ENCODE data around the gene FUT4.
"Not testable (repeated sequence)": the region's sequence is repeated elsewhere in the genome, so short reads cannot be mapped to it uniquely, and the experiment has no call there.

FUT4 gene

DNA sequence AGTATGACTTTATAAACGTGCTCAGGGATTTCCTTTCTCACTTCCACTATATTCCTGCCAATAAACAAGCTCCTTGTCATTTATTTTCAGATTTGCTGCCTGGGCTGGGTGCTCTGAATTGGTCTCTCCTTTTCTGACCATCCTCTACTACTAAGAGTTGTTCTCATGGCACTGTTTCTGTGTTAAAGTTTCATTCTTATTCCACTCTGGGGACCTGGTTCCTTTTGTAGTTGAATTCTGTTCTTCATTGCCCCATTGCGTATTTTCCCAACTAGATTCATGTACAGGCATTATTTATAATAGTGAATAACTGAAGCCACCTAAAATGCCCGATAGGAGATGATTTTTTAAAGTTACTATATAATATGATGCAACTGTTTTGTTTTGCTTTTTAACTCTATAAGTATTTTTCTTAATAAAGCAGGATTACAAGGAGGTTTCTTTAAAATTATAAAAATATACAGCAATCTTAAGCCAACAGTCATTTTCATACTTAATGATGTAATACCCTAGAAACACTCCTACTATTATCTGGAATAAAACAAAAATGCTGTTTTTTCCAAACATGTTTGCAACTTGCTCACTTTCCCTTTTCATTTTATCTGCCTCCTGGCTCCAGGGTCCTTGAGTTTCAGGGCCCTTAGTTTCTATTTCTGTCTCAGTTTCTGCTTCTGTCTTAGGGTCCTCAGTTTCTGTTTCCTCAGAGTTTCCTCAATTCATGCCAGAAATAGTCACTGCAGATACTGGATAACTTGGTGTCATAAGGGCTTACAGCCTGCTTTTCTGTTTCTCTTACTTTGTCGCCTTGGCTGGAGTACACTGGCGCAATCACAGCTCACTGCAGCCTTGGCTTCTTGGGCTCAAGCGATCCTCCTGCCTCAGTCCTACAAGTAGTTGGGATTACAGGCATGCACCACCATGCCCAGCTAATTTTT is 9.8 kb upstream of the FUT4 start:
- DNase-seq = no peak

DNA sequence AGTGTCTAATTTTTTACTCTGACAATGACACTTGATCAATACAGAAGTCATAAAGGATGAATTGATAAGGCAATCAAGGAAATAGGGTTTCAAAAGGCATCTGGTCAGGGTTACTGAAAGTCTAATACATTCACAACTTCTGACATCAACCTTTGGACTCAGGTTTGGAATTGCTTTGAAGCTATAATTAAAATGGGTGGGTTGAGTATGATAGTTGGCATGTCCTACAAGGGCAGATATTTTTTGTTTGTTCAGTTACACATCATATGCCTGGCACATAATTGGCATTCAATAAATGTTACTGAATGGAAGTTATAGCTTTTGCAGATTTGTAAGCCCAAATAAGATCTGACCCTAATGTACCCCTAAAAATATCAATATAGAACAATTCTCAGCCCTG is 7.3 kb upstream of the FUT4 start:
- no peak for DNase-seq

DNA sequence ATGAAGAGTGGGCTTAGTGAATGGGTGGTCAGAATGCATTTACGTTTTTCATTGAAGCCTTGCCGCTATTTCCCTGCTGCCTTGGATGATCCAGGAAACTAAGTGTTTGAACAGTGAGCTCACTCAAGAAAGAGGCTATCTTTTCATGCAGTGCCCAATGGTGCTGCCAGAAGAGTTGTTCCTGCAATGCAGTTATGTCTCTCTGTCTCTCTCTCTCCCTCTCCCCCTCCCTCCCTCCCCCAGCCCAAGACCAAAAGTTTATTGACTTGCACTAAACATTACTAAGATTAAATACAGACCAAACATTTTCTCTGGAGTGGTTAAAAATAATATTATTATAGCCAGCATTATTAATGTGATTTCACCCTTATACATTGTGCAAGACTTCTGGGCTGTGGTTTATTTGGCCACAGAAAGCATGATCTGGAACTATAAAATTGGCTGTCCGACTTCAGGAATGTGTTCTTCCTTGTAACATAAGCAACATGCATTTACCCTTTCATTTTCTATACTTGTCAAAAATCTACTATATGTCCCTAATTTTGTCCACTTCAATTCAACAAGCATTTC is 6.6 kb upstream of the FUT4 start:
- no peak for DNase-seq

DNA sequence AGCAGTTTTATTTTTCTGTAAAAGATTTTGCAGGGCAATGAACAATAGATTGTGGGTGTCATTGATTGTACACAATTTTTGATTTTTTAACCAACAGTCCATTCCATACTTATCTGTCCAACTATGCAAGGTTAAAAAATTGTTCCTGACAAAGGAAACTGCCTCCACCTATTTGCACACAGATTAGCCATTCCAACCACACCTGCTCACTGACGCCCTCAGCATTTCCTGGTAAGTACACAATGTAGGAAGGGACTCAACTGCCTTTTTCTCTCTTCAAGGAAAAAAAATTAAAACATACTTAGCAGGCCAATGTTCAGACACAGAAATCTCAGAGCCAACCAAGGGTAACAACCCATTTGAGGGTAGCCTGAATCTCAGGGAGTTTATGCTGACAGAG is 4.3 kb upstream of the FUT4 start:
- no peak for DNase-seq

DNA sequence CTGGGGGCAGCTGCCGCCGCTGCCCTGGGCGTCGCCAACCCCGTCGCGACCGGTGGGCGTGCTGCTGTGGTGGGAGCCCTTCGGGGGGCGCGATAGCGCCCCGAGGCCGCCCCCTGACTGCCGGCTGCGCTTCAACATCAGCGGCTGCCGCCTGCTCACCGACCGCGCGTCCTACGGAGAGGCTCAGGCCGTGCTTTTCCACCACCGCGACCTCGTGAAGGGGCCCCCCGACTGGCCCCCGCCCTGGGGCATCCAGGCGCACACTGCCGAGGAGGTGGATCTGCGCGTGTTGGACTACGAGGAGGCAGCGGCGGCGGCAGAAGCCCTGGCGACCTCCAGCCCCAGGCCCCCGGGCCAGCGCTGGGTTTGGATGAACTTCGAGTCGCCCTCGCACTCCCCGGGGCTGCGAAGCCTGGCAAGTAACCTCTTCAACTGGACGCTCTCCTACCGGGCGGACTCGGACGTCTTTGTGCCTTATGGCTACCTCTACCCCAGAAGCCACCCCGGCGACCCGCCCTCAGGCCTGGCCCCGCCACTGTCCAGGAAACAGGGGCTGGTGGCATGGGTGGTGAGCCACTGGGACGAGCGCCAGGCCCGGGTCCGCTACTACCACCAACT is 1.0 kb downstream of the FUT4 start:
- no peak for DNase-seq

DNA sequence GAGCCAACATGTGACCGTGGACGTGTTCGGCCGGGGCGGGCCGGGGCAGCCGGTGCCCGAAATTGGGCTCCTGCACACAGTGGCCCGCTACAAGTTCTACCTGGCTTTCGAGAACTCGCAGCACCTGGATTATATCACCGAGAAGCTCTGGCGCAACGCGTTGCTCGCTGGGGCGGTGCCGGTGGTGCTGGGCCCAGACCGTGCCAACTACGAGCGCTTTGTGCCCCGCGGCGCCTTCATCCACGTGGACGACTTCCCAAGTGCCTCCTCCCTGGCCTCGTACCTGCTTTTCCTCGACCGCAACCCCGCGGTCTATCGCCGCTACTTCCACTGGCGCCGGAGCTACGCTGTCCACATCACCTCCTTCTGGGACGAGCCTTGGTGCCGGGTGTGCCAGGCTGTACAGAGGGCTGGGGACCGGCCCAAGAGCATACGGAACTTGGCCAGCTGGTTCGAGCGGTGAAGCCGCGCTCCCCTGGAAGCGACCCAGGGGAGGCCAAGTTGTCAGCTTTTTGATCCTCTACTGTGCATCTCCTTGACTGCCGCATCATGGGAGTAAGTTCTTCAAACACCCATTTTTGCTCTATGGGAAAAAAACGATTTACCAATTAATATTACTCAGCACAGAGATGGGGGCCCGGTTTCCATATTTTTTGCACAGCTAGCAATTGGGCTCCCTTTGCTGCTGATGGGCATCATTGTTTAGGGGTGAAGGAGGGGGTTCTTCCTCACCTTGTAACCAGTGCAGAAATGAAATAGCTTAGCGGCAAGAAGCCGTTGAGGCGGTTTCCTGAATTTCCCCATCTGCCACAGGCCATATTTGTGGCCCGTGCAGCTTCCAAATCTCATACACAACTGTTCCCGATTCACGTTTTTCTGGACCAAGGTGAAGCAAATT is 1.8 kb downstream of the FUT4 start:
- no peak for DNase-seq

DNA sequence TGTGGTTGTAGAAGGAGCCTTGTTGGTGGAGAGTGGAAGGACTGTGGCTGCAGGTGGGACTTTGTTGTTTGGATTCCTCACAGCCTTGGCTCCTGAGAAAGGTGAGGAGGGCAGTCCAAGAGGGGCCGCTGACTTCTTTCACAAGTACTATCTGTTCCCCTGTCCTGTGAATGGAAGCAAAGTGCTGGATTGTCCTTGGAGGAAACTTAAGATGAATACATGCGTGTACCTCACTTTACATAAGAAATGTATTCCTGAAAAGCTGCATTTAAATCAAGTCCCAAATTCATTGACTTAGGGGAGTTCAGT is 2.4 kb downstream of the FUT4 start:
- DNase-seq = no peak

DNA sequence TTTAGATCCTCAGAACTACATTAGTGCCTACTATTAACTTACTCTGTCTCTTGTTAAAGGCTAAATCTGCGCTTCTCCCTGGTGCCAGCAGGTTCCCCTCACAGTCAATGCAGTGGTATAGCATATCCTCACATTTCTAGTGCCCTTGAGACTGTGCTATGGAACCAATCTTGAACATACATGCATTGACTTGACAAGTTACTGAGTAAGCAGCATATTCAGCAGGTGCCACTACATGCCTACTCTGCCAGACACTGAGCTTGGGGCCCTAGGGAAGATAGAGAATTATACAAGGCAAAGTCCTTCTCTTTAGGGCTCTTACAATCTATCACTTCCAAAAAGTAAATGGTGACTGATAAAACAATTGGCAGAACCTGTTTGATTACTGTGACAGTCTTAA is 3.2 kb downstream of the FUT4 start:
- no peak for DNase-seq

DNA sequence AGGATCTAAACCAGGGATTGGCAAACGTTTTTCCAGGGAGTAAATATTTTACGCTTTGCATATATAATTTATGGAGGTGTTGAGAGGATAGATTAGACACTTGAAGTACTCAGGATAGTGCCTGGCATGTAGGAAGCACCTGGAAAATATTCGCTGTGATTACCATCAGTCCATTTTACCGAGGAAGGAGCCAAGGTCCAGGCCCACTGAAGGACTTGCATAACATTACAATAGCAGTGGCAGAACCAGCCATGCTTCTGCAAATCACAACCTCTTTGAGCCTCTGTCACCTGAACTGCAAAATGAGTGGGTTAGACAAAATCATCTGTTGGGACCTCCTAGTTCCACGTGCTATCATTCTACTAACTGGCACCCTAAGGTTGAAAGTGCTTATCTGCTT is 5.4 kb downstream of the FUT4 start:
- DNase-seq = no peak

DNA sequence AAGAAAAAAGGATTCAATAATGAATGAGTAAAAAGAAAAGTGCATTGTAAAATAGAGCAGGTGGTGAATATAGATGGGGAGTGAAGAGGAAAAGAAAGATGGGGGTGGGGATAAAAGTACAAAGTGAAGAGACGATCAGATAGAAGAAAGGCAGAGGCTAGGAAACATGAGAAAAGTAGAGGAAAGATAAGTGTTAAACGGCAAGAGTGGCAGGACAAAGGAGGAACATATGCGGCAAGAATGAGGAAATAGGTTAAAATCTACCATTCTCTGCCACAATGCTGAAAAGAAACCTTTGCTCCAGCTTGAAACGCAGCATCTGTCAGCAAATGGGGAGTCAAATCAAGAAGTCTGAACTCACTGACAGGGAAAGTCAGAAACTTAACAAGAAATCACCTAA is 6.8 kb downstream of the FUT4 start:
- DNase-seq = no peak

DNA sequence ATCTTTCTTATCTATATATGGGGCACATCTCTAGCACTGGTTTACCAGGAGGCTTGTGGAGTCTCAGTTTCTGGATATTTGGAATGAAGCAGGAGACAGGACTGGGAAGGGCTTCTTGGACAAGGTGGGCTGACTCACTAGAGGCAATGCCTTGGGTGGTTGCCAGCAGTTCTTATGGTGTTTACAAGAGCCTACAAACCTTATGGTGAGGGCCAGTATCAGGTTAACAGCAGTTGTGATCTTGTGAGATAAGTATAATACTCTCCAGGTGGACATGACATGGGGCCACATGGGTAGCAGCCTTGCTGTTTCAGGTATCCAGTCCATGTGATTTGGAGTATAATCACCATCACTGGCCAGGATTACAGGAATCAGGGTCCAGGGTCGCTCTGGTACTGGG is 10.2 kb downstream of the FUT4 start:
- no peak for DNase-seq

DNA sequence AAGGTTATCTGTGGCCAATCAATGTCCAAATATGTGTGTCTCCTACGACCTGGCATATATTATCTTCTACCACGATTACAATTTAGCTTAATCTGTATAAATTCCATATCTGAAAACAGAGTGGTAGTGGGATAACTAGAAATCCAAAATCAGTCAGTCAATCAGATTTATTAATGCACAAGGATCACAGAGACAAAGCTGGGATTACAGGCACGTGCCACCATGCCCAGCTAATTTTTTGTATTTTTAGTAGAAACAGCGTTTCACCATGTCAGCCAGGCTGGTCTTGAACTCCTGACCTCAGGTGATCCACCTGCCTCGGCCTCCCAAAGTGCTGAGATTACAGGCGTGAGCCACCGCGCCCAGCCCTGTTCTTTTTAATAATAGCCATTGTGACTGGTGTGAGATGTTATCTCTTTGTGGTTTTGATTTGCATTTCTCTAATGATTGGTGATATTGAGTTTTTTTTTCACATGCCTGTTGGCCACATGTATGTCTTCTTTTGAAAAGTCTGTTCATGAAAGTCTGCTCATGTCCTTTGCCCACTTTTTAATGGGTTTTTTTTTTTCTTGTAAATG is 12.1 kb downstream of the FUT4 start:
- not testable (repeated sequence) for DNase-seq

DNA sequence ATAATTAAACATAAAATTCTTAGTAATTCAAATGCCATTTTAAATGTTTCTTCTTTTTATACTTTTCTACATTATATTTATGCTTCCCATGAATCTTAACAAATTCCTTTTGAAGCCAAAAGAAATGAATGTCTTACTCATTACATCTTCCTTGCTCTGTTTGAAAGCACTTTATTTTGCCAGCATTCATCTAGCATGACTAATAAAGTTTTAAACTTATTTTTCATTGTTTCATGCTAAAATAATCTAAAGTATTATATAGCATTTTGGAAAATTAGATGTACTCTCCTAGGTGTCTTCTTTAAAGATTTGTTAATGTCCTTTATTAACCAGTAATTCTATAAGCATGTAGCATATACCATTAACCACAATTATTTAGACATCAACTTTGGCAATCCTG is 13.7 kb downstream of the FUT4 start:
- no peak for DNase-seq

DNA sequence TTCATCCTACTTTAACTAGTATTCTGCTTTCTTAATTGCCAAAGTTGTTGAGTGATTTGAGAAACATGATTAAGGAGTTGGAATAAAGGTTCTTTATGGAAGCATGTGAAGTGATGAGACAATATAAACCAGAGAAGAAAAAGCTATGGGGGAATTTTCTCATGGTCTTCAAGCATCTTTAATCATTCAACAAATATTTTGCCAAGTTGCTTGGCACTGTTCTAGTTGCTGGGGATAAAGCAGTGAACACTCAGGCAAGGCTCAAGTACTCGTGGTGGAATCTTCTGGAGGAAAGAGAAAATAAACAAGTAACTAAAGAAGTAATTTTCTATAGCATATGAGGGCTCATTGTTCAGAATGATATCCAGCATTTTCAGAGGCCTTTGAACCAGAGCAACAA is 14.3 kb downstream of the FUT4 start:
- DNase-seq = no peak

DNA sequence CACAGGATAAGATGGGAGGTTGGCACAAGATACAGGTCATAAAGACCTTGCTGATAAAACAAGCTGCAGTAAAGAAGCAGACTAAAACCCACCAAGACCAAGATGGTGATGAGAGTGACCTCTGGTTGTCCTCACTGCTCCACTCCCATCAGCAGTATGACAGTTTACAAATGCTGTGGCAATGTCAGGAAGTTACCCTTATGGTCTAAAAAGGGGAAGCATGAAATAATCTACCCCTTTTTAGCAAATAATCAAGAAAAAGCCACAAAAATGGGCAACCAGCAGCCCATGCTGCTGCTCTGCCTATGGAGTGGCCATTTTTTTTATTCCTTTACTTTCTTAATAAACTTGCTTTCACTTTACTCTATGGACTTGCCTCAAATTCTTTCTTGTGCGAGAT is 14.7 kb downstream of the FUT4 start:
- DNase-seq = no peak

DNA sequence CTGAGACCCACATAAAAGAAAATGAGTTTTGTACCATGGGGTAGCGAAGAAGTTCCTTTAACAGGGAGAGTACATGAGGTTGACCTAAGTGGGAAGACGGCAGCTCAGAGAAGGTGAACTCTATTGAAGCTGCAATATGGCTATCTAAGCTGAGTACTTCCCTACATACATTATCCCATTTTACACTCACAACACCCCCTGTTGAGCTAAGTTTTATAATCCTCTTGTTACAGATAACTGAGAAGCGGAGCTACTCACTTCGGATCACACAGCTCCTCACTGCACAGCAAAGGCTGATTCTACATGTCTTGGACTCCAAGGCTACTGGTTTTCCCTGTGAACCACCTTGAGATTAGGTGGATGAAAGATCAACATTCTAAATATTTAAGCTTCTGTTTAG is 15.2 kb downstream of the FUT4 start:
- no peak for DNase-seq

DNA sequence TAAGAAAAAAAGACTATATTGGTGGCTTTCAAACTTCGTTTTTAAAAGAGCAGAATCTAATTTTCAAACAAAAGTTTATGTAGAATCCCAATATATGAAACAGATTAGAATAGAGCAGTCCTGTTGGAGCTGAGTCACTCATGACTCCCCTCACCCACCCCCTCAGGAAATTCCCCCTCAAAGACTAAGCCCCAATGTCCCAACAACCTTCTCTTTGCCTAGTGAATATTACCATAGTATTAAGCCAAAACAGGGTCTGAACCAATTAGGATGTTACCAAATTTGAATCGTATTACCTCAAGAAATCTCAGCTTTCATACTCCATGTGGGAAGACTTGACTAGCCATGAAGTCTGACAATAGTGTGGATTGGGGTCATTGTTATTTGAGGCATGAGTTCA is 15.6 kb downstream of the FUT4 start:
- no peak for DNase-seq

DNA sequence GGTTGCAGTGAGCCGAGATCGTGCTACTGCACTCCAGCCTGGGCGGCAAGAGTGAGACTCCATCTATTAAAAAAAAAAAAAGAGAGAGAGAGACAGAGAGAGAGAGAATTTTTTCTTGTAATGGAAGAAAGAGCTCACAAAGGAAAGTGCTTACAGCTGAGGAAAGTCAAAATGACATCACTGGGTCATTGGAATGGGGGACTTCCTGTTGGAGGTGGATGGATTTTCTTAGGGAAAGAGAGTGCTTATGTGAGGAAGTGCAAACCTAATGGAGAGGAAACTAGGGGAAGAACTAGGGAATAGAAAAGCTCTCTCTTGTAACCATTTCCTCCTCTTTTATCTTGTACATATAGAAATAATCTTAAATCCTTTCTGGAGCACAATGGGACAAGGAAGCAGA is 17.1 kb downstream of the FUT4 start:
- no peak for DNase-seq

DNA sequence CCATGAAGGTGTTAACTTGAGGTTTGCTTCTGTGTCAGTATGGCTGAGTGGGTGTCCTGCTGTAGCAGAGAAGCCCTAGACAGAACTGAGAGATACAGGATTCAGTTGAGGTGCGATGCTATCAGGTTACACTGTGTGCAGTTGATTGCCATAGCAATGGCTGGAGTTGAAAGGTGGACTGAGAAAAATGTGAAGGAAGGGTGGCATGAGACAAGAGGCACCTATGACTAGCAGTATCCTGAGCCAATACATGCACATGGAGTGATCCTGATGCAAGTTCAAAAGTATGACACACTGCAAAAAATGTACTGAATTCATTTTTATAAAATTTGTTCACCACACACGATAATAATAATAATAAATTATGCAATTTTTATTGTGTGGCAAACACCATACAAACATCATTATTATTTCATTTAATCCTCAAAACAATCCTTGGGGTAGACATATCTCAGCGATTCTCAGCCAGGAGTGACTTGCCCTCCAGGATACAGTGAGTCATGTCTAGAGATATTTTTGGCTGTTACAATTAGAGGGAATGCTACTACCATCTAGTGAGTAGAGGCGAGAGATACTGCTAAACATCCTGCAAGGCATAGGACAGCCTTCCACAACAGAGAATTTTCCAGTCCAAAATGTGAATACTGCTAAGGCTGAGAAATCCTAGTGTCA is 19.6 kb downstream of the FUT4 start:
- DNase-seq = no peak

DNA sequence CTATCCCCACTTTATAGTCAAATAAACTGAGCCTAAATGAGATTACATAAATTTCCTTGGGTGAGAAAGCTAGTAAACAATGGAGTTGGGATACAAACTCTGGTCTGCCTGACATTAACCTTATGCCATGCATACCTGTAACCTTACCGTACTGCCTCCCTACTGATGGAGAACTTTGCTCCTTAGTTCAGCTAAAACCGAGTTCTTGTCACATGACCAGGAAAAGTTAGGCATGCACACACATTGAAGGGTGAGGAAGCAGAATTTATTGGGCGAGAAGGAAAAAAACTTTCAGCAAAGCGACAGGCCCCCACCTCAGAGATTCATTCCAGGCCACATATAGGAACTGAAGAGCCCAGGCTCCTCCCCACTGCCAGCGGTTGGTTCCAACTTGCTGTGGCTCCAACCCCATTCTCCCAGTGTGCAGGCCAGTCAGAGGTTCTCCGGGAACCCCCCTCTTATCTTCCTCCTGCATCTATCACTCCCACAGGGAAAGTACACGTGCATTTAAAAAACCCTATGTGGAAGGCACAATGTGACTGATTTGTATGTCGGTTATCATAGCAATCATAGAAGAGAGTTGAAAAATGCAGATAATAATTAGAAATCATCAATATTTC is 20.2 kb downstream of the FUT4 start:
- no peak for DNase-seq

DNA sequence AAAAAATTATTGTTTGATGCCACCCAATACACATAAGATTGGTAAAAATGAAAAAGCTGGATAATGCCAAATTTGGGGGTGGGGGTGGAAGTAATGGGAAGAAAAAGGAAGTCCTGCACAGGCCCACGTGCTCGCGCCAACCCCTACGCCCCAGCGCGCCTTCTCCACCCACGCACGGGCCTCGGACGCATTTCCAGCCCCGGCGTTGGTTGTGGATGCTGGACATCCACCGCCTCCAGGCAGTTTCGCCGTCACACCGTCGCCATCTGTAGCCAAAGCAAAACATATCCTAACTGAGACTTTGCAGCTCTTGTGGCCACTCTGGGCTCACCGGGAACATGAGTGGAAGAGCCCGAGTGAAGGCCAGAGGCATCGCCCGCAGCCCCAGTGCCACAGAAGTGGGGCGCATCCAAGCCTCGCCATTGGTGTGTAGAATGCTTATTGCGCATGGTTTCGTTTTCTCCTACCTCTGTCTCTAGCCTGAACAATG is 23.5 kb downstream of the FUT4 start, which contains the start of gene PIWIL4:
TSS of gene PIWIL4 (plus strand) at position 188 of the 490 bp plus-strand sequence. CDS start at position 339, 151 bp downstream.
- no peak for DNase-seq

DNA sequence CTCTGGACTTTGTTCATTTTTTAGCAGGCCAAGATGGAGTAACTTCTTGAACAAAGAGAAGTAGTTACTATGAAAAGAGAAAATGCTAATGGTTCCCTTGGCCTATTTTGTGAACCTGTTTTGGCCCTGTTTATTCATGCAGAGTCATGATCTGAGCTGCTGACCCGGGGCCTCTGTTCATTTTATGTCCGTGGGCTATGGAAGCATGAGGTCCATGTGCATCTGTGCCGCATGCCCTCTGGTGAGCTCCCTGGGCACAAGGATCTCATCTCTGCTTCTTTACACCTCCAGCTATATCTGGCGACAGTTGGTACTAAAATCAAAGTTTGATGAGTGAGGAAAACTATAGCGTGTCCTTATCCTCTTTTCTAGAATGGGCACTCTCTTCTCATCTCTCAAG is 24.5 kb downstream of the FUT4 start:
- DNase-seq = no peak

Data from CD4-positive, alpha-beta T cell treated with Interleukin-12 subunit alpha and Interleukin-12 subunit beta, for 1 hour (primary cell).